GM04504 (cell line): Measurements from ENCODE around the gene EYA2.

ENCODE experiments used
- DNase-seq: peaks from one replicate; pipeline ENCODE4 v3.0.0-alpha.2; 2012; ENCODE audit warnings: low read depth

The EYA2 gene

DNA sequence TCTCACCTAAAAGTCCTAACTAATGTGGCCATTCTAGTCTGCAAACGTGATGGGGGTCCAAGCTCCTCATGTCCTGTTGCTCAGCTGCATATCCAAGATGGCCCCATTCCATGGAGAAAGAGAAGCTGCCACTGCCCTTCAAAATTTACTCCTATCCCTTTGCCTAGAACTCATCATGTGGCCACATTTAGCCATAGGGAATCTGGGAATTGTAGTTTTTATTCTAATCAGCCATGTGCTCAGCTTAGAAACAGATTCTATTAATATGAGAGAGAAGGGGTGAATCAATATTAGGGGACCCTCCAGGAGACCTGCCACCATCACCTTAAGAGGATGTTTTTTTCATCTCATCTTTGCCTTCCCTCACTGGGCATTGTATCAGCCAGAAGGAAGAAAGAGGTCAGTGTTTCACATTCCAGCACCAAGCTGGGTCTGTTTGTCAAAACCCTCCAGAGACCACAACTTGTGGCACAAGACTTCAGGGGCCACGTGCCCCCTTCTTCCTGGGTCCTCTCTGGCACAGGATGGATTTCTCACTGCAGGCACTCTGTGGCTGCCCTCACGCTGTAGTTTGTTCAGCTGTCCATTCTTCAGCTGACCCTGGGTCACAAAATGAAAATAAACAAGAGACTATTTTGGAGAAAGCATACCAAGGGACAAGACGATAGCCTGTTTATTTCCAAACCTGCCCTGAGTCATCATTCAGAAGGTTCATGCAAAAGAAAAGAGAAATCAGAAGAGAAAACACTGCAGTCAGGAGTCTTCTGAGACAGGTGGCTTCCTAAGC lies 172.0 kb downstream of the EYA2 start:
- no peak for DNase-seq

DNA sequence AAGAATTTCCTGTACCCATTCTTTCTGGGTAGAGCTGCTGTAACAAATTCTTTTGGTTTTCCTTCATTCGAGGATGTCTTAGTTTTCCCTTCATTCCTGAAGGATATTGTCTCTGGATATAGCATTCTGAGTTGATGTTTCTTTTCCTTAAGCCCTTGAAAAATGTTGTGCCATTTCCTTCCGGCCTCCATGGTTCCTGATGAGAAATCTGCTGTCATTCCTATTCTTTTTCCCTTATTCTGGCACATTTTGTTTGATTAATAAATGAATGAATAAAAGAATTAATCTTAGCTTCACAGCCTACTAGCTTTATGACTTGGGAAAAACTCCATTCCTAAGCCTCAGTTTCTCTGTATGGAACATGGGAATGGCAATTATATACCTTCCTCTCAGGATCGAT lies 173.1 kb downstream of the EYA2 start:
- DNase-seq = no peak

- DNase-seq = no peak
Observed at GRCh38 chr20:47070176-47070575, 175.5 kb downstream of the EYA2 start.

DNA sequence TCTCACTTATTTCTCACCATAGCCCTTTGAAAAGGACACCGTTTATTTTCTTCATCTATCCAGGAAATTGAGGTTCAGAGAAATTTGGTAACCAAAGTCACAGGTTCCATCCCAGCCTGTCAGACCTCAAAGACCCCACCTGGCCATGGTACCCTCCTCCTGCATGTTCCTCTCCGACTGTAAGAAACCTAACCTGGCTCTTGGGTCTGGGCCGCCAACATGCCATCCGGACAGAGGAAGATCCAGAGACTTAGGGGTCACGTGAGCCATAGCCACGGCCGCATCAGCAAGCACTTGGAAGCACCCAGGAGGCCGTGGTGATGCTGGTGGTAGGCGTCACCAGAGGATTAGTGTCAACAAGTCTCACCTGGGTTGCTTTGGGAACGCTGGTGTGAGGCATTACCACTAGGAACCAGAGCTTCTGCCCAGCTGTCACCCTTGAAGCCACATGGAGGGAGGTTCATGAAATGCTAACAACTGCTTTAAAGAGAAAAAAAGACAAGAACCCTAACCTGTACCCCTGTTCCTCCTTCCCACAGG lies 177.1 kb downstream of the EYA2 start:
- DNase-seq = no peak

GRCh38 chr20:47073766-47074475 lies 179.3 kb downstream of the EYA2 start:
- DNase-seq = no peak

- DNase-seq = no peak
Observed at GRCh38 chr20:47075263-47075662, 180.6 kb downstream of the EYA2 start.

DNA sequence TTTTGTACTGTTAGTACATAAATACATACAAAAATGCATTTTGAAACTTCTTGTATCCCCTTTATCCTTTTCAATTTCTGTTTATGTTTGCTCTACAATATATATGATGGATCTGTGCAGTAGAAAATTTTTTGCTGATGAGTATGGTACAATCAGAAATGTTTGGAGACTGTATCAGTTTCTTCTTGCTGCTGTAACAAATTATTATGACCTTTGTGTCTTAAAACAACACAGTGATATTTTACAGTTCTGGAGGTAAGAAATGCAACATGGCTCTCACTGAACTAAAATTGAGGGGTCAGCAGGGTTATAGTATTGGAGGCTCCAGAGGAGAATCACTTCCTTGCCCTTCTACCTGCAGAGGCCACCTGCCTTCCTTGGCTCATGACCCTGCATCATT lies 184.4 kb downstream of the EYA2 start:
- DNase-seq = no peak

DNA sequence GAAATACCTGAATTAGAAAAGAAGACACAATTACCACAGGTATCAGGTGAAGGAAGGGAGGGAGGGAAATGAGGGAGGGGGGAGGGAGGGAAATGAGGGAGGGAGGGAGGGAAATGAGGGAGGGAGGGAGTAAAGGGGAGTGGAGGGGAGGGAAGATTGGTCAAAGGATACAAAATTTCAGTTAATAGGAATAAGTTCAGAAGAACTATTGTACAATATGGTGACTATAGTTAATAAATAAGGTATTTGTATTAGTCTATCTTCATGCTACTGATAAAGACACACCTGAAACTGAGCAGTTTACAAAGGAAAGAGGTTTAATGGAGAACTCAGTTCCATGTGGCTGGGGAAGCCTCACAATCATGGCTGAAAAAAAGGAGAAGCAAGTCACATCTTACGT lies 185.7 kb downstream of the EYA2 start:
- no peak for DNase-seq

DNA sequence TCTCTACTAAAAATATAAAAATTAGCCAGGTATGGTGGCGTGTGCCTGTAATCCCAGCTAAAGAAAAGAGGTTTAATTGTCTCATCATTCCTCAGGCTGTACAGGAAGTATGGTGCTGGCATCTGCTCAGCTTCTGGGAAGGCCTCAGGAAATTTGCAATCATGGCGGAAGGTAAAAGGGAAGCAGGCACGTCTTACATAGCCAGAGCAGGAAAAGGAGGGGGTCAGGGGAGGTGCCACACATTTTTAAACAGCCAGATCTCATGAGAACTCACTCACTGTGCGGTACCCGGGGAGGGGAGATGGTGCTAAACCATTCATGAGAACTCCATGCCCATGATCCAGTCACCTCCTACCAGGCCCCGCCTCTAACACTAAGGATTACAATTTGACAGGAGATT lies 191.7 kb downstream of the EYA2 start:
- no peak for DNase-seq

- no peak for DNase-seq
Observed at GRCh38 chr20:47088335-47088734, 193.7 kb downstream of the EYA2 start.

DNA sequence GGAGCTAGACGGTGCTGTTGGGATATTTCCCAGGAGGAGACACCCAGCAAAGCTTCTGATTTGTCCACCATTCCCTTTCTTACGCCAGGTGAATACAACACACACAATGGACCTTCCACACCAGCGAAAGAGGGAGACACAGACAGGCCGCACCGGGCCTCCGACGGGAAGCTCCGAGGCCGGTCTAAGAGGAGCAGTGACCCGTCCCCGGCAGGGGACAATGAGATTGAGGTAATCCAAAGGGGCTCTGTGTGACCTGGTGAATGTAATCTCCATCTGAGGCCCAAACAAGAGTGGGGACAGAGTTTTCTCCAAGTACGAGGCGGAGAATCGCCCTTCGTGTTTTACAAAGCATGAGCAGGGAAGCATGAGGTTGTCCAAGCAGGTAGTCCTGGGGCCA lies 194.5 kb downstream of the EYA2 start:
- no peak for DNase-seq

GRCh38 chr20:47090835-47091234 lies 196.2 kb downstream of the EYA2 start:
- no peak for DNase-seq

GRCh38 chr20:47093320-47093966 lies 198.8 kb downstream of the EYA2 start:
- DNase-seq = no peak

- DNase-seq = no peak
Observed at GRCh38 chr20:47095690-47096089, 201.0 kb downstream of the EYA2 start.

DNA sequence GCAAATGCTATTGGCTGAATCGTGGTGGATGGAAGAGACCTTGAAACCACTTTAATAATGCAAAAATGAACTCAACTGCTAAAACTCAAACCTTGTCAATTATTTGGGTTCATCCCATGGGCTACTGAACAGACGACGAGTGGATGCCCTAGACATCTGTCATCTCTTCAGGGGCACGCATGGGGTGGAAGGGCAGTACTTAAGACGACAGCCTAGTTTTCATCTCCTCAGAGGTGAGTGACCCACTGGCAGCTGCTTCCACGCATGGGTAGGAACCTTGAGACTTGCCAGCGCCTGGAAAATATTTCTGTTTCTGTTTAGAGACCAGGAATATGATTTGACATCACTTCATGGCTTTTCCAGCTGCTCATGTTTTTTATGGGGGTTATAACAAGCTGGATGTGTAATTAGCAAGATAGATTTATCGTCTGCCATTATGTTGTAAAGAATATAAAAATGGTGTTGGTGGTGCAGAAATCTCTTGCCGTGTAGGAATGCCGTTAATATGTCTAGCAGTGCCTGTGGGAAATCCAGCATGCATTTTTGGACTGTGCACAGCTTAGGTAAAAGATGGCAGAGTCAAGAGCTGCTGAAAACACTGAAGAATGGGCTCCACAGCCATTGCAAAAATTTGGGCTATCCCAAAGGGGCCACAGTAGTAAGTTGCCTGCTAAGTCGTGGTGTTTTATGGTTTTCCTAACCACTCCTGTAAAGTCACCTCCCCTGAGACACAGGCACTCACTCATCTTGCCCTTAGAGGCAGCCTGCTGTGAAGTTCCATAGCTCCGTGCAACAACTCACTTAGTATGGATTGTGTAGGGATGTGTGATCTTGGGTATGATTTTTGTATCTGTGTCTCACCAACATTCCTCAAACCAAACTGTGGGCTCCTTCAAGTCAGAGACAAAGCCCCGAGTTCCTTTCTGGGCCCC lies 203.3 kb downstream of the EYA2 start:
- no peak for DNase-seq

GRCh38 chr20:47099093-47099492 lies 204.4 kb downstream of the EYA2 start:
- no peak for DNase-seq

GRCh38 chr20:47099825-47100441 lies 205.3 kb downstream of the EYA2 start:
- DNase-seq = no peak

GRCh38 chr20:47102629-47103028 lies 208.0 kb downstream of the EYA2 start:
- DNase-seq = no peak

- DNase-seq = no peak
Observed at GRCh38 chr20:47106786-47107185, 212.1 kb downstream of the EYA2 start.

DNA sequence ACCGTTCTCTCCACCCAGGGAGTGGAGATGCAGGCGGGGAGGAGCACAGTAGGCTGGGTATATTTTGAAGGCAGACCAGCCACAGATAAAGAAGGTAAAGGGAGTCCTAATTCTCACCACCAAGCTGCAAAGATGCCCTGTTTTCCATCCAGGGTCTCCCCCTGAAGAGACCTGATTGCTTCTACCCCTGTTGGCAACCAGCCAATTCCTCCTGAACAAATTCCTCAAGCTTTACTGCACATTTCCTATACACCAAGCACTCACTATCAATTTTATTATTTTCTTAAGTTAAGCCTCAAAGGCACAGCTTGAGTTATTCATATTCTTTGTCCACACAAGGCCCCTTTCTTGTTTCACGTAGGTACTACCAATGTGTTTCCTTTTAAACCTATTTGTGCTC lies 214.4 kb downstream of the EYA2 start:
- DNase-seq = no peak

- no peak for DNase-seq
Observed at GRCh38 chr20:47110819-47111218, 216.2 kb downstream of the EYA2 start.
